Activated CD4-positive, alpha-beta T cell treated with anti-CD3 and anti-CD28 coated beads for 36 hours (primary cell): ENCODE data around the gene PDLIM1. TPM values are rescaled to one million over a fixed set of nuclear protein-coding genes. Genes with fewer than 3 reads are reported as not detected.

Source experiments
- ATAC-seq: fragments of 200-7000 bp; cut with Tn5 transposase; one replicate; pipeline ENCODE4 v1.10.0; 2021; ENCODE audit warnings: mild to moderate bottlenecking, moderate library complexity
- CTCF ChIA-PET: fragments of 350-600 bp; sonication (Branson Sonifier 250); formaldehyde crosslinking; loops from one replicate; lab custom pipeline; 2021; ENCODE audit warnings: antibody characterized with exemption; lab: Charles Lee
- POLR2A ChIA-PET: fragments of 350-600 bp; sonication (Branson Sonifier 250); formaldehyde crosslinking; loops from one replicate; lab custom pipeline; 2021; ENCODE audit warnings: antibody characterized with exemption, inconsistent platforms; lab: Charles Lee
- DNase-seq: peaks from one replicate; pipeline ENCODE4 v3.0.0-alpha.2; 2020
- H3K27ac Mint-ChIP-seq: one replicate; pipeline ENCODE4 v1.8.0; 2021; ENCODE audit warnings: mixed read lengths
- H3K27me3 Mint-ChIP-seq: one replicate; pipeline ENCODE4 v1.8.0; 2021; ENCODE audit warnings: mixed read lengths
- H3K36me3 Mint-ChIP-seq: one replicate; pipeline ENCODE4 v1.8.0; 2021; ENCODE audit warnings: low read depth, mixed read lengths
- H3K4me1 Mint-ChIP-seq: one replicate; pipeline ENCODE4 v1.8.0; 2021; ENCODE audit warnings: mixed read lengths
- H3K4me3 Mint-ChIP-seq: one replicate; pipeline ENCODE4 v1.8.0; 2021; ENCODE audit warnings: mild to moderate bottlenecking, moderate library complexity, mixed read lengths
- H3K9me3 Mint-ChIP-seq: one replicate; pipeline ENCODE4 v1.8.0; 2021; ENCODE audit warnings: low read depth, mixed read lengths
- intact Hi-C, 2 experiments: fragments of 100-400 bp; cut with DNase I in 1 of 2; cut with micrococcal nuclease in 1 of 2; formaldehyde crosslinking; loops; one replicate each; pipeline versions ENCODE4 v1.14.2 to v1.15.1; 2022 to 2024; cut with DNase I, micrococcal nuclease
- total RNA-seq, 2 experiments: library from RNA; stranded (reverse); gene quantifications; one replicate each; pipeline ENCODE4 v1.2.3, GENCODE V29; 2021

The PDLIM1 gene
- total RNA-seq, 2 experiments from 2014 or later: 0.34 to 0.53 TPM

- CTCF ChIA-PET: interaction anchor here (0.6 kb wide), 1 partner anchor 18 kb away, joined by 3 read pairs; no protein-coding TSS in a partner anchor
- Mint-ChIP-seq H3K4me1 (no peaks in the 10 kb centered on the region), H3K27me3 (no peaks in the 10 kb centered on the region), H3K4me3 (no peak overlapping the region), H3K36me3 (no peaks in the 10 kb centered on the region), H3K27ac (no peak overlapping the region), H3K9me3 (no peaks in the 10 kb centered on the region)
- no peak for DNase-seq
- POLR2A ChIA-PET: no interaction called here
- intact Hi-C loops: no loop called here
- no peak for ATAC-seq
Measured at GRCh38 chr10:95275726-95276366, 15.0 kb downstream of the PDLIM1 start.

GRCh38 chr10:95273393-95274312 lies 17.1 kb downstream of the PDLIM1 start:
- no peaks in the 10 kb centered on the region for H3K4me1 Mint-ChIP-seq
- DNase-seq: no peak

GRCh38 chr10:95268438-95268837 lies 22.4 kb downstream of the PDLIM1 start:
- intact Hi-C loops: no loop called here
- H3K9me3 Mint-ChIP-seq: no peaks in the 10 kb centered on the region
- H3K4me1 Mint-ChIP-seq: peaks cover 3% of the 10 kb centered on the region
- DNase-seq (no peak), ATAC-seq (no peak)
- no peak overlapping the region for H3K27ac Mint-ChIP-seq
- no peak overlapping the region for H3K4me3 Mint-ChIP-seq
- ChIA-PET CTCF (interaction anchor here (1.0 kb wide), 1 partner anchor 23 kb away, joined by 3 read pairs; no protein-coding TSS in a partner anchor), POLR2A (no interaction called here)
- H3K36me3 Mint-ChIP-seq: no peaks in the 10 kb centered on the region
- H3K27me3 Mint-ChIP-seq: peaks cover 3% of the 10 kb centered on the region

More at GRCh38 chr10:95273393-95274312, 17.1 kb downstream of the PDLIM1 start:
- Mint-ChIP-seq H3K9me3 (no peaks in the 10 kb centered on the region), H3K4me3 (no peak overlapping the region), H3K27ac (no peak overlapping the region), H3K36me3 (no peaks in the 10 kb centered on the region), H3K27me3 (no peaks in the 10 kb centered on the region)
- ChIA-PET POLR2A (no interaction called here), CTCF (interaction anchor here (0.6 to 1.3 kb wide), 3 partner anchors 8 to 146 kb away, joined by 3 to 4 read pairs (median 4); no protein-coding TSS in a partner anchor)
- intact Hi-C loops: no loop called here
- ATAC-seq: no peak

DNA sequence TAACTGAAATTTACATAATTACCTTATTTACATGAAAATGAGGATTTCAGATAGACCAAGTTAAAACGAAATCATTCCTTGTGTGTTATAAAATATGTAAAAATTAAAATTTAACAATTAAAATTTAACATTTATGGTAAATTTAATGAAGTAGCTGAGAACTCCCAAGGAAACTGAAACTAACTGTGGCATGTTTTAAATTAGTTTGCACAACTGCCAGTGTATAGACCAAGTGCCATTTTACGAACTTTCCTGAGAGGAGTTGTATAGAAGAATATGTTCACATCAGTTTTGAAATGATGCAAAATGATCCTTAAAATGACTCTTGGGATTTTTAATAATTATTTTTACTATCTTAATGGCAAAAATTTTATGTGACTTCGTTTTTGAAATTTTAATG lies 23.6 kb downstream of the PDLIM1 start:
- Mint-ChIP-seq H3K4me1 (peaks cover 3% of the 10 kb centered on the region), H3K9me3 (no peaks in the 10 kb centered on the region), H3K36me3 (no peaks in the 10 kb centered on the region), H3K27ac (no peak overlapping the region), H3K4me3 (no peak overlapping the region), H3K27me3 (peaks cover 3% of the 10 kb centered on the region)
- POLR2A ChIA-PET: no interaction called here
- ATAC-seq (no peak), DNase-seq (no peak)
- CTCF ChIA-PET: no interaction called here
- intact Hi-C loops: no loop called here

GRCh38 chr10:95266674-95267095 lies 24.1 kb downstream of the PDLIM1 start:
- Mint-ChIP-seq H3K36me3 (no peaks in the 10 kb centered on the region), H3K27me3 (peaks cover 3% of the 10 kb centered on the region), H3K4me3 (no peak overlapping the region), H3K4me1 (peaks cover 3% of the 10 kb centered on the region), H3K27ac (no peak overlapping the region), H3K9me3 (no peaks in the 10 kb centered on the region)
- CTCF ChIA-PET: no interaction called here
- POLR2A ChIA-PET: no interaction called here
- DNase-seq: no peak
- intact Hi-C loops: no loop called here
- no peak for ATAC-seq

GRCh38 chr10:95265572-95265971 lies 25.2 kb downstream of the PDLIM1 start:
- no peak overlapping the region for H3K4me3 Mint-ChIP-seq
- CTCF ChIA-PET: interaction anchor here (0.6 kb wide), 1 partner anchor 8 kb away, joined by 4 read pairs; no protein-coding TSS in a partner anchor
- no peak overlapping the region for H3K27ac Mint-ChIP-seq
- peaks cover 3% of the 10 kb centered on the region for H3K4me1 Mint-ChIP-seq
- no peaks in the 10 kb centered on the region for H3K36me3 Mint-ChIP-seq
- H3K27me3 Mint-ChIP-seq: peaks cover 3% of the 10 kb centered on the region
- POLR2A ChIA-PET: no interaction called here
- intact Hi-C loops: no loop called here
- no peak for DNase-seq
- no peaks in the 10 kb centered on the region for H3K9me3 Mint-ChIP-seq
- ATAC-seq: no peak

- Mint-ChIP-seq H3K9me3 (no peaks in the 10 kb centered on the region), H3K4me3 (no peak overlapping the region), H3K36me3 (no peaks in the 10 kb centered on the region), H3K4me1 (peaks cover 3% of the 10 kb centered on the region), H3K27ac (no peak overlapping the region), H3K27me3 (peaks cover 3% of the 10 kb centered on the region)
- DNase-seq (no peak), ATAC-seq (no peak)
- intact Hi-C loops: no loop called here
- ChIA-PET CTCF (interaction anchor here (0.6 kb wide), 1 partner anchor 506 kb away, joined by 4 read pairs; no protein-coding TSS in a partner anchor), POLR2A (no interaction called here)
Measured at GRCh38 chr10:95264227-95265051, 26.4 kb downstream of the PDLIM1 start.

GRCh38 chr10:95263864-95264226 lies 27.0 kb downstream of the PDLIM1 start:
- no peaks in the 10 kb centered on the region for H3K36me3 Mint-ChIP-seq
- peaks cover 3% of the 10 kb centered on the region for H3K27me3 Mint-ChIP-seq
- H3K4me3 Mint-ChIP-seq: no peak overlapping the region
- ChIA-PET POLR2A (no interaction called here), CTCF (no interaction called here)
- H3K9me3 Mint-ChIP-seq: no peaks in the 10 kb centered on the region
- intact Hi-C loops: no loop called here
- H3K4me1 Mint-ChIP-seq: peaks cover 3% of the 10 kb centered on the region
- DNase-seq (no peak), ATAC-seq (no peak)
- H3K27ac Mint-ChIP-seq: no peak overlapping the region

DNA sequence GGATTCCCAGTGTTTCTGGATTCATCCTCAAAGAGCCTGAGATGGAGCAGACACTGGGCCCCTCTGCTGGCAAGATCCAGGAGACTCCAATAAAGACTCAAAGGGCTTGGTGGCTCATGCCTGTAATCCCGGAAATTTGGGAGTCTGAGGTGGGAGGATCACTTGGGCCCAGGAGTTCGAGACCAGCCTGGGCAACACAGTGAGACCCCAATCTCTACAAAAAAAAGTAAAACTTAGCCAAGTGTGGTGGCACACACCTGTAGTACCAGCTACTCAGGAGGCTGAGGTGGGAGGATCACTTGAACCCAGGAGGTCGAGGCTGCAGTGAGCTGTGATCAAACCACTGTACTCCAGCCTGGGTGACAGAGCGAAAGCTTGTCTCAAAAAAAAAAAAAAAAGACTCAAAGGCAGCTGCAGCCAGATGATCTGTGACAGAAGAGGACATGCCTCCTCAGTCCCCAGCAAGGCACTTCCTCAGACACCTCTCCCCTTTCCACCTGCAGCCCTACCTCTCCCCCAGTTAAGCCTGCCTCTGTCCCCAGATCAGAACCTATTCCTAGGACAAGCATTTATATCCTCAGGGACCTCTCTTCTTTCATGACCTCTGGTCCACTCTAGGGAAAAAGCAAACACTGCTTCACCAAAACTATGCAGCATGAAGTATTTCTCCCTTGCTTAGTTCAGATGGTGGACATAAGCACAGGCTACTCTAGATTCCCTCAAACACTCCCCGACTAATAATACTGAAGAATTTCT lies 27.9 kb downstream of the PDLIM1 start:
- Mint-ChIP-seq H3K9me3 (no peaks in the 10 kb centered on the region), H3K27me3 (peaks cover 3% of the 10 kb centered on the region), H3K36me3 (no peaks in the 10 kb centered on the region), H3K4me3 (no peak overlapping the region), H3K27ac (no peak overlapping the region), H3K4me1 (peaks cover 3% of the 10 kb centered on the region)
- DNase-seq (no peak), ATAC-seq (no peak)
- ChIA-PET POLR2A (no interaction called here), CTCF (no interaction called here)
- intact Hi-C loops: no loop called here

DNA sequence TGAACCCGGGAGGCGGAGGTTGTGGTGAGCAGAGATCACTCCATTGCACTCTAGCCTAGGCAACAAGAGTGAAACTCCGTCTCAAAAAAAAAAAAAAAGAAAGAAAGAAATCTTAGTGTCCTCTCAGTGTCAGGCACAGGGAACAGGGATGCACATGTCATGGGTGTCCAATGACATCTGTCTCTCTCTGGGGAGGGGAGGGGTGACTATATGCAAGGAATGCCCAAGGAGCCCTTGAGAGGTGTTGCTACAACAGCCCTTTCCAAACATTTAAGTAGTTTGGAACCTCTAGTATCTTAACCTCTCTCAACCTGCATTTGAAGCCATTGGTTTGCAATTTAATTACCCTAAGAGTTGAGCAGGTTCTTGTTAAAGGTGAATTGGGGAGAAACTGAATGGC lies 28.9 kb downstream of the PDLIM1 start:
- H3K36me3 Mint-ChIP-seq: no peaks in the 10 kb centered on the region

More for the DNA sequence above, 28.9 kb downstream of the PDLIM1 start:
- ATAC-seq (no peak), DNase-seq (no peak)
- CTCF ChIA-PET: interaction anchor here (1.2 kb wide), 1 partner anchor 112 kb away, joined by 4 read pairs; no protein-coding TSS in a partner anchor
- Mint-ChIP-seq H3K9me3 (no peaks in the 10 kb centered on the region), H3K27me3 (peaks cover 3% of the 10 kb centered on the region), H3K4me3 (no peak overlapping the region), H3K4me1 (peaks cover 3% of the 10 kb centered on the region), H3K27ac (no peak overlapping the region)
- intact Hi-C loops: no loop called here
- POLR2A ChIA-PET: no interaction called here
